Small intestine (tissue), 7 donors: ENCODE data around the gene PPP1R12A. TPM values are rescaled to one million over a fixed set of nuclear protein-coding genes. Genes with fewer than 3 reads are reported as not detected.

ENCODE experiments used
- DNase-seq, 2 donors: peaks; one replicate each; pipeline versions ENCODE4 v3.0.0 to v3.0.0-alpha.2; 2013
- FAIRE-seq: peaks from 2 replicates; lab custom pipeline; 2012; peaks lifted over from hg19 to GRCh38; lab: Jason Lieb, UNC
- H3K27ac ChIP-seq, 3 donors: one replicate each; pipeline ENCODE4 v1.5.1; 2013; ENCODE audit warnings: low read length in 2 of 3, mild to moderate bottlenecking in 2 of 3, control low read depth in 1 of 3, inconsistent platforms in 1 of 3, low read depth in 1 of 3, moderate library complexity in 1 of 3
- H3K27me3 ChIP-seq, 3 donors: one replicate each; pipeline ENCODE4 v1.6.1; 2013; ENCODE audit warnings: low read length in 3 of 3, inconsistent platforms in 1 of 3; ENCODE audit not compliant: control insufficient read depth in 3 of 3, insufficient read depth in 3 of 3
- H3K36me3 ChIP-seq, 3 donors: one replicate each; pipeline ENCODE4 v1.6.1; 2013; ENCODE audit warnings: low read length in 3 of 3, inconsistent platforms in 1 of 3, low read depth in 1 of 3, mild to moderate bottlenecking in 1 of 3, moderate library complexity in 1 of 3; ENCODE audit not compliant: control insufficient read depth in 3 of 3, insufficient read depth in 2 of 3
- H3K4me1 ChIP-seq, 3 donors: one replicate each; pipeline ENCODE4 v1.6.1; 2013; ENCODE audit warnings: low read length in 2 of 3, inconsistent platforms in 1 of 3, low read depth in 1 of 3, mild to moderate bottlenecking in 1 of 3, moderate library complexity in 1 of 3; ENCODE audit not compliant: control insufficient read depth in 3 of 3, insufficient read depth in 2 of 3
- H3K4me3 ChIP-seq, 3 donors: one replicate each; pipeline ENCODE4 v1.5.1; 2013; ENCODE audit warnings: low read length in 3 of 3, control low read depth in 1 of 3, inconsistent platforms in 1 of 3, low read depth in 1 of 3, mild to moderate bottlenecking in 1 of 3, moderate library complexity in 1 of 3
- H3K9me3 ChIP-seq, 2 donors: one replicate each; pipeline ENCODE4 v1.6.1; 2013; ENCODE audit warnings: low read depth in 1 of 2, low read length in 1 of 2; ENCODE audit not compliant: control insufficient read depth in 2 of 2, insufficient read depth in 1 of 2
- WGBS, 3 donors: extraction: QIAGEN DNeasy Blood & Tissue Kit; methylation state at CpG; one replicate each; pipeline ENCODE4 v1.1.7; 2013; 5-methylcytosine and 5-hydroxymethylcytosine counted together
- polyA plus RNA-seq, 4 donors: library from polyadenylated mRNA; stranded (reverse) in 3 of 4; unstranded in 1 of 4; fragments of 200-250 nt in 3 of 4; fragments of 120-200 nt in 1 of 4; gene quantifications; one replicate each; pipeline versions ENCODE4 v1.2.1 to v1.2.3, GENCODE V29; 2013
- donor health status: healthy with polysubstance abuse.
- donor health status: control.
- donor health status: control.
- donor health status: Bipolar disorder and iron deficiency.
- donor health status: healthy.

The PPP1R12A gene
- polyA plus RNA-seq, 4 donors, result 16.7 to 103 (median 46.5) TPM

DNA sequence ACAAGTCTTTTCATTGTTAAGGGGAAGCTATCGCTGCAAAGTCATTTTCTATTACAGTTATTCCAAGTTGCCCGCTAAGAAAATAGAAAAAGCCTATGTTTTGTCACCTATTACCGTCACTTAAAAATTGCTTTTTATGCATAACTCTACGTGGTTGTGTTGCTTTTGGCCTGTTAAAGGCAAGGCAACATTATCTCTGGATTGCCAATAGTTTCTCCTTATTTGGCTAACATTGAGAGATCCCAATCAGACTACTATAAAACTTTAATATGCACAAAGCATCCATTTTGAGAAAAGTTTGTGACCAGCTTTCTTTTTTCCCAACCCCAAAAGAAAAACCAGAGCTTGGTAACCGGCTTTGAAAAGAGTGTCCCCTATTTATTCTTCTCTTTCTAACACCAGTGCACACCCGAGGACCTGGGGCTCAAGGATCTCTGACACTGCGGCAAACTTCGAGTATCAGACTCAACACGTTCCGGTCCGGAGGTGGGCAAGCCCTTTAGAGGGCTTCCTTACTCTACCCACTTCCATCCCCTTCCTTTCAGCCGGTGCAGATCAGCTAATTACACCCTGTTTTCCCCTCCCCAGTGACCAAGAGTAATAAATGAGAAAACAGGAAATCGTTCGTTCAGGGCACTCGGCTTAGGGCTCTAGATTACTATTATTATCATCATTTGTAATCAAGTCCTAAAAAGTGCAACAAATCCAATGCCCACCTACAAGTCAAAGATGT is 1.2 kb downstream of the PPP1R12A start:
- H3K4me3 ChIP-seq, result peak overlapping the region; percentile 81 to 98 (median 97)
- no peaks in the 10 kb centered on the region for H3K27me3 ChIP-seq
- FAIRE-seq (no peak), DNase-seq (peak in 1 of 2 donors; percentile 38)
- H3K4me1 ChIP-seq, result peaks cover 3 to 8% (median 7%) of the 10 kb centered on the region in 3 donors
- no peaks in the 10 kb centered on the region for H3K9me3 ChIP-seq
- H3K27ac ChIP-seq, result peak overlapping the region; percentile 94 to 96 (median 95)
- peaks cover 0 to 3% (median 0%) of the 10 kb centered on the region in 3 donors for H3K36me3 ChIP-seq
- 0 to 1% (median 1%) methylated on average over 15 of the region's 15 CpGs for WGBS, 3 donors

DNA sequence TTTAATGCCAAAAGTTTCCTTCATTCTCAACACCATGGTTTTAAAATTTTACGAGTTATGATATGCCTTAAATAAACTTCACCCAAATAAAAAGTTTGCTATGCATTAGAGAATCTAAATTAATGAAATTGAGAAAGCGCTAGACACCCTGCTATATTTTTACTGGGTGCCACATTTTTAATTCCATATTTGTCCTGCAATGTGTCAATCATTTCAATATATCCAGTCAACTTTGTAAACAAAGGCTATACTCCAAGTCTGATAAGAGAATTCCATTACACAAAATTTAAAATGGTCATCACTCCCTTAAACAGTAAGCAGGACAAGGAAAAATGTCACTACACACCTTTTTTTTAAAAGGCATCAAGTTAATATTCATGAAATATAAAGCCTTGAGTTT is 1.9 kb downstream of the PPP1R12A start:
- peak overlapping the region in 2 of 3 donors; percentile 81 to 98 for H3K4me3 ChIP-seq
- peaks cover 3 to 7% (median 6%) of the 10 kb centered on the region in 3 donors for H3K4me1 ChIP-seq
- no peaks in the 10 kb centered on the region for H3K9me3 ChIP-seq
- peak overlapping the region in 1 of 3 donors; percentile 96 for H3K27ac ChIP-seq
- H3K27me3 ChIP-seq, result no peaks in the 10 kb centered on the region
- H3K36me3 ChIP-seq, result peaks cover 0 to 3% (median 0%) of the 10 kb centered on the region in 3 donors
- DNase-seq (no peak), FAIRE-seq (no peak)
- 43 to 49% (median 47%) methylated on average over 2 of the region's 2 CpGs for WGBS, 3 donors

DNA sequence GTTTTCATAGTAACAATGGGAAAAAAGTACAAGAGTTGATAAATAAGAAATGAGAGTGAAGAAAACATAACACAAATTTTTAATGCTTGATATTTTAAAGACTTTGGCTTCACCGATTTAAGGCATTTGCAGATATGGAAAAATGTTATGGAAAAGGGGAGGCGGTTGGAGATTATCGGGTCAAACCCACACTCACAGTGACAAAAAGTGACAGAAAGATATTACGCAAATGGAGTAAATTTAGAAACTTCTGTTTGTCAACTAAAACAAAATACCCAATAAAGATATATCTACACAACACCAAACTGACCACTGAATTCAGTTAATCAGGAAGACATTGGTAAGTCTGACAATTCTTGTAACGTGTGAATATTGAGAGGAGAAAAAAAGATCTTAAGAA is 2.5 kb downstream of the PPP1R12A start:
- H3K4me1 ChIP-seq, result peaks cover 3 to 7% (median 6%) of the 10 kb centered on the region in 3 donors
- peak overlapping the region in 1 of 3 donors; percentile 10 for H3K27ac ChIP-seq
- DNase-seq (no peak), FAIRE-seq (no peak)
- H3K27me3 ChIP-seq, result no peaks in the 10 kb centered on the region
- H3K36me3 ChIP-seq, result peaks cover 0 to 3% (median 0%) of the 10 kb centered on the region in 3 donors
- no peak overlapping the region for H3K4me3 ChIP-seq
- H3K9me3 ChIP-seq, result no peaks in the 10 kb centered on the region
- 25 to 43% (median 27%) methylated on average over 5 of the region's 5 CpGs for WGBS, 3 donors

DNA sequence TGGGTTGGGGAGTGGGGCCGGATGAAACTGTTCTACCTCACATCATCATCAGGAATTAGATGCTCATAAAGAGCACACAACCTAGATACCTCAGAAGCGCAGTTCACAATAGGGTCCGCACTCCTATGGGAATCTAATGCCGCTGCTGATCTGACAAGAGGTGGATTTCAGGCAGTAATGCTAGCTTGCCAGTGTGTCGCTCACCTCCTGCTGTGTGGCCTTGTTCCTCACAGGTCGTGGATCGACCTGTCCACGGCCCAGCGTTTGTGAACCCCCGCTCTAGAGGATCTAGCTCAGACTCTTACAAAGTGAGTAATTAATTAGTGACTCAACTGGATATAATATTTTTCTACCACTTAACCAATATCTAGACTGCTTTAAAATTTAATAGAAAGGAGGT is 5.8 kb downstream of the PPP1R12A start:
- H3K4me1 ChIP-seq, result peaks cover 0 to 4% (median 1%) of the 10 kb centered on the region in 3 donors
- 92 to 93% (median 93%) methylated on average over 10 of the region's 10 CpGs for WGBS, 3 donors
- DNase-seq (no peak), FAIRE-seq (no peak)
- H3K27me3 ChIP-seq, result no peaks in the 10 kb centered on the region
- peaks cover 0 to 3% (median 0%) of the 10 kb centered on the region in 3 donors for H3K36me3 ChIP-seq
- H3K4me3 ChIP-seq, result no peak overlapping the region
- H3K27ac ChIP-seq, result no peak overlapping the region
- no peaks in the 10 kb centered on the region for H3K9me3 ChIP-seq

DNA sequence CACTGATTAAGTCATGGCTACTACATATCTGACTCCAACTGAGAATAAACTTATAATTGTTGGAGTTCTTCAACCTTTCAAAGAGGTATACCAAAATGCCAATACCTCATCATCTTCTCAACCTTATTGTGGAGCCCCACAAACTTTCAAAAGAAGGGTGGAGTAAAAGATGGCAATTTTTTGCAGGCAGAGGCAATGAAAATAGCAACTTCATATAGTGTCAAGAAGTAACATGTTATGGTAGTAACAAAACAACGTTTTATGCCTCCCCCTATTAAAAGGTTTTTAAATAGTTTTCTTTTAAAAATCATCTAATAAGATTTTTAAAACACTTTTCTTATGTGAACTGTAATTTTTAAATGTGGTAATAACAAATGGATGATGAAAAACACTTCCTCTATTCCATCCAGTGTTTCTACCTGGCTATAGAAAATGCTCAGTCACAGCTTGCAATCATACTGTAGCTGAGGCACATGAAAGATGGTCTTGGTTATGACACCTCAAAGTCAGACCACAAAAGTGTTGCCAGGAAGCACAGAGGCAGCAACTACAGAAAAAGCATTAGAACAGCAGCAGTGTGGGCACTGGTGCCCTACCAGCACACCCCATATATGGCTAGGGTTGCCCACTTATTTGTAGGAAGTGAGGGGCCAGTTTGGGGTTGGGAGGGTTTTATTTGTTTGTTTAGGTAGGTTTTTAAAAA is 7.0 kb downstream of the PPP1R12A start:
- WGBS, 3 donors, result 31 to 46% (median 41%) methylated on average over 1 of the region's 1 CpG
- Histone ChIP-seq H3K4me1 (peaks cover 0 to 4% (median 1%) of the 10 kb centered on the region in 3 donors), H3K27me3 (no peaks in the 10 kb centered on the region), H3K4me3 (no peak overlapping the region), H3K27ac (no peak overlapping the region), H3K36me3 (peaks cover 0 to 3% (median 0%) of the 10 kb centered on the region in 3 donors), H3K9me3 (no peaks in the 10 kb centered on the region)
- peak in 1 of 2 donors; percentile 19 for DNase-seq
- FAIRE-seq, result no peak

DNA sequence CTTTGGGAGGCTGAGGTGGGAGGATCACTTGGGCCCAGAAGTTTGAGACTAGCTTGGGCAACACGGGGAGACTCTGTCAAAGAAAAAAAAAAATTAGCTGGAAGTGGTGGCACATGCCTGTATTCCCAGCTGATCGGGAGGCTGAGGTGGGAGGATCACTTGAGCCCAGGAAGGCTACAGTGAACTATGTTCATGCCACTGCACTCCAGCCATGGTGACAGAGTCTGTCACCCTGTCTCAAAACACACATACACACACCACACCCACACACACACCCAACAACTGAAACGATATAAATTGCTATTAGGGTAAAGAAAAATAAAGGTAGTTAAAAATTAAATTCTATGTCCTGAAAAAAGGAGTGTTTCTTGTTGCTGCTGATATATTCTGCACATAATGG is 7.9 kb downstream of the PPP1R12A start:
- Histone ChIP-seq H3K4me1 (peaks cover 0 to 4% (median 2%) of the 10 kb centered on the region in 3 donors), H3K36me3 (peaks cover 0 to 3% (median 0%) of the 10 kb centered on the region in 3 donors), H3K27me3 (no peaks in the 10 kb centered on the region), H3K4me3 (no peak overlapping the region), H3K9me3 (no peaks in the 10 kb centered on the region), H3K27ac (no peak overlapping the region)
- WGBS, 3 donors, result 60 to 61% (median 60%) methylated on average over 3 of the region's 3 CpGs
- DNase-seq, result peak in 1 of 2 donors; percentile 14
- no peak for FAIRE-seq

DNA sequence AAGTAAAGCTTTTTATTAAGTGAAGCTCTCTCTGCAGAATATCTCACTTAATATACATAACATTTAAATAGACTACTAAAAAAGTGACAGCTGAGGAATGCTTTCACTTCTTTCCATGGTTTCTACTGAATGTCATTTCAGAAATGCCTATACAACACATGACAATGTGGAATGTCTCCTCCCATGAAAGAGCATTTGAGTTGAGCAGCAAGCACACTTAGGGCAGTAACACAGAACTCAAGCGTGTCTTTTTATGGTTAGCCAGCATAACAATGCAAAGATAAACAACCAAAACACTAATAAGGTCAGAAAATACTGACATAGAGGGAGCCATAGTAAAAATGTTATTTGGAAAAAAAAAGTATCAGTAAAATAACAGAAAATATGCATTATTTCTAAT is 9.4 kb downstream of the PPP1R12A start:
- no peaks in the 10 kb centered on the region for H3K9me3 ChIP-seq
- no peak for DNase-seq
- FAIRE-seq, result no peak
- WGBS, 3 donors, result 53 to 72% (median 63%) methylated on average over 1 of the region's 1 CpG
- no peak overlapping the region for H3K27ac ChIP-seq
- peaks cover 0 to 6% (median 2%) of the 10 kb centered on the region in 3 donors for H3K4me1 ChIP-seq
- no peak overlapping the region for H3K4me3 ChIP-seq
- peaks cover 0 to 3% (median 0%) of the 10 kb centered on the region in 3 donors for H3K36me3 ChIP-seq
- no peaks in the 10 kb centered on the region for H3K27me3 ChIP-seq

DNA sequence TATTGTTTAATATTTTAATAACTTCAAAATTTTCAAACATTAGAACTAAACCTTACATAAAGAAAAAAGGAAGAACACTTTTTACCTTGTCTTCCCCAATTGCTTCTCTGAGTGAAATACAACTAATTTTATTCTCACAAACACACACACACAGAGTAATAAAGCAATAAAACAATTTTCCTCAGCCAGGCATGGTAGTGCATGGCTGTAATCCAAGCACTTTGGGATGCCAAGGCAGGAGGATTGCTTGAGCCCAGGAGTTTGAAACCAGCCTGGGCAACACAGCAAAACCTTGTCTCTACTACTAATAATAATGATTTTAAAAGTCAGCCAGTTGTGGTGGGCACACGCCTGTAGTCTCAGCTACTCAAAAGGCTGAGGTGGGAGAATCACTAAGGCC is 13.1 kb downstream of the PPP1R12A start:
- Histone ChIP-seq H3K4me3 (no peak overlapping the region), H3K36me3 (no peaks in the 10 kb centered on the region), H3K4me1 (peaks cover 0 to 7% (median 2%) of the 10 kb centered on the region in 3 donors), H3K27ac (no peak overlapping the region), H3K27me3 (no peaks in the 10 kb centered on the region), H3K9me3 (no peaks in the 10 kb centered on the region)
- WGBS, 3 donors, result 25 to 59% (median 47%) methylated on average over 1 of the region's 1 CpG
- FAIRE-seq, result no peak
- DNase-seq, result peak; percentile 20 to 59
